GM19351 (cell line): ENCODE results near the gene NPM3.

Source experiments
- ATAC-seq: cut with Tn5 transposase; IDR thresholded peaks from one replicate; pipeline ENCODE4 v1.9.1; 2021; ENCODE audit warnings: mild to moderate bottlenecking, moderate library complexity; ENCODE audit not compliant: unreplicated experiment

Gene NPM3

DNA sequence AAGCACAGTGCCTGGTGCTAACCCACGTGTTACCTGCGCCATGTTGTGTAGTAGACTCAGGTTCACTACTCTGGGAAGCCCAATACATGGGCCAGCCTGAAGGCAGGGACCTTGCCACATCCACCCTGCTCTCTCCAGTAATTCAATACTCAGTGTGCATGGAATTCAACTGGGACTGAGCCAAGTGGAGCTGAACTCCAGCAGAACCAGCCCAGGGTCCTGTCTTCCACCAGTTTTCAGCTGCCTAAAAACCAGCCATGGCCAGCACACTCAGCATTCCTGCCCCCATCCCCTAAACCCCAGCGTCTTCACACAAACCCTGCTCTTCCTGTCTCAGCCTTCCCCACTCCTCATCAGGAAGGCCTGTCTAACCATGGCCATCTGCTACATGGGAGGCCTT lies 22.7 kb downstream of the NPM3 start:
- ATAC-seq = no peak

DNA sequence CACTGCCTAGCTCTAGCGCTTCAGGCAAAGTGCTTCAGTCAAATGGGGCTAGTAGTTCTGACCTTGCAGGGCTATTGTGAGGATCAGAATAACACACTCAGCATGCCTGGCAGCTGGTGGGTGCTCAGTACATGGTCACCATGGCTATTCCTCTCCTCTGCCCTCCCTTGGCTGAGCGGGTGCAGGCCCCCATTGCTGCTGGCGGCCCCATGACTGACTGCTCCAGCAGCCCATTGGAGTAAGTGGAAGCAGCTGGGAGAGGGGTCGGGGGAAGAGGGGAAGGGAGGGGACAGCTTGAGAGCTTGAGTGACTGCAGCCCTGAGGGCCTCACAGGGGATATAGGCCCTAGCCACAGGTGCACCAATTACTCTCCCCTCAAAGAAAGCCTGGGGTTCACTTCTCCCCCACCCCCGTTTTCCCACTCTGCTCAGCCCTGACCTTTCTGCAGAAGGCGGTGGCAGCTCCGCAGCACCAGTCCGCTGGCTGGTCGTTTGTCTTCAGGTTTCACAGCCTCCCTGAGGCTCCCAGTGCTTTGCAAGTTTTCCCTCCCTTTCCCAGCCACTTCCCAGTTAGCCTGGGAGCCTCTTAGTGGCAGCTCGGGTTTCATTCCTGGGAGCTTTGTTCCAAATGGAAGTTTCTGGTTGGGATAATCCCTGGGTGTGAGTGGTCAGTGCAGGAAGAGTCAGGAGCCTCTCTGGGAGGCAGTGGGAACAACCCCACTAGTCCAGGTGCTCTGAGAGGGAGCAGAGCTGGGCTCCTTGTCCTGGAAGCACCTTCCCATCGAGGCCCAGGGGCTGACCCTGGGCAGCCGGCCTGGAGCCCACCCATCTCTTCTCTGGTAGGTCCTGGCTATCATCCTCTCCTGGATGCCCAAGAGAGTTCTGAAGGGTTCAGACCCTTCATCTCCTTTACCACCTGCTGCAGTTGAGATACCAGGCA lies 23.7 kb downstream of the NPM3 start:
- ATAC-seq = no peak

DNA sequence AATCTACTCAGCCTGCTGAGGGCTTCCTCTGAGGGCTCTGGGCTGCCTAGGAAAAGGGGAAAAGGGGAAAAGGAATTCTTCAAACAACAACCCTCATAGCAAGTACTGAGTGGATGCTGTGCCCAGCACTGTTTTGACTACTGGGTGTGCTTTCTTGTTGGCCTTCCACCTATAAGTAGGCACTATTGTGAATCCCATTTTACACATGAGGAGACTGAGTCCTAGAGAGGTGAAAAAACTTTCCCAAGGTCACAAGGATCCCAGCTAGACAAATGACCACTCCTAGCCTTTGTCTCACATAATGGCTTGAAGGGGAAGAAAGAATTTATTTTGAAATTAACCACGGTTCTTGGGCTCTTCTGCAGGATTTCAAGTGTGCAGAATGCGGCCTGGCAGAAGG lies 24.4 kb downstream of the NPM3 start:
- no peak for ATAC-seq

DNA sequence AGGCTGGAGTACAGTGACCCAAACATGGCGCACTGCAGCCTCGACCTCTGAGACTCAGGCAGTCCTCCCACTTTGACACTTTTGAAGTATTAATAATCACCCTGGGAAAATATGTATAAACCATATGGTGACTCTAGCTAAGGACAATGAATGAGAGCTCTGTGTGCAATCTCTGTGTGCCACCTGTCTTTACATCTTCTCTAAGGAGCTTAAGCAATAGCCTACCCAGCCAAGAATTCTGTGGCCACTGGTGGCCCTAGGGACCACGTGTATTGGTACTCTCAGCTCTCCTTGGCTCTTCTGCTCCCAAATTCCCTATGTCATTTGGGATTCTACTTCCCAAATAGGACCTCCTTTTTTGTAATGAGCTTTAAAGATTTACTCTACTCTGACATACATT lies 31.0 kb downstream of the NPM3 start:
- no peak for ATAC-seq

DNA sequence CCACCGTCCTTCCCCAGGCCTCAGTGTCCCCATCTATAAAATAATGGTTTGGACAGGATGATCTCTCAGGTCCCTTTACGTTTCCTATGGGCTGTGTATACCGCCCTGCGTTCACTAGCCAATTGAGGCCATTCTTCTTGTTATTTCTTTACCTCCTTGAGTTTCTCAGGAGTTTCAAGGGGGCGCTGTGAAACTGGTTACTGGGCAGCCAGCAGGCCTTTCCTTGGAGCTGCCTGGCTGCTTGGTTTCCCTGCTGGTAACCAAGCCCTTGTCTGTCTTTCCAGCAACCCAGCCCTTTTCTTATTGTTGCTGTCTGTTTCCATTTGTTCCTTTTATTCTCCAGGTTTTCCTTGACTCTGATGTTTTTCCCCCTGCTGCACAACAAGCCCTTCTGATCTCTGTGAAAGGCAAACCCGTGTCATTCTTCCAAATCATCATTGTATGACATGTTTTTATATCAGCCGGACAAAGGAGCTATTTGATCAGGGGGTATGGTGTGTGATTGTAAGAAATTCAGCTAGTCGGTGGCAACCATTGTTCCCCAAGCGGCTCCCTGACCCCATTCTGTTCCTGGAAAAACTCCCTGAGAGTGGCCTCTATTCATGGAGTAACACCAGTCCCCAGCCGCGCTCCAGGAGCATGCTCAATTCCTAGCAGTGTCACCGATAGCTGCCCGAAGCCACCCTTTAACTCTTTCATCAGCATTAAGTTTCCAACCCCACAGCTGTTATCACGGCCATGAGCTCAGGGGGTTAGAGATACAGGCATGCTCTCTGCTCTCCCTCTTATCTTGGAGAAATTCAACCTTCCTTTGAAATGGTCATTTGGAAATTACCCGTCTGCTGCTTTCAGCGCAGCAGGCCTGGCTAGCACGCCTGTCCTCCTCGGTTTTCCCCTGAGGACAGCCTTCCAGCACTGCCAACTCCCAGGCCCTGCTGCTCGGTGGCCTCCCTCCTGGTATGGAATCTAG lies 33.9 kb downstream of the NPM3 start:
- no peak for ATAC-seq

DNA sequence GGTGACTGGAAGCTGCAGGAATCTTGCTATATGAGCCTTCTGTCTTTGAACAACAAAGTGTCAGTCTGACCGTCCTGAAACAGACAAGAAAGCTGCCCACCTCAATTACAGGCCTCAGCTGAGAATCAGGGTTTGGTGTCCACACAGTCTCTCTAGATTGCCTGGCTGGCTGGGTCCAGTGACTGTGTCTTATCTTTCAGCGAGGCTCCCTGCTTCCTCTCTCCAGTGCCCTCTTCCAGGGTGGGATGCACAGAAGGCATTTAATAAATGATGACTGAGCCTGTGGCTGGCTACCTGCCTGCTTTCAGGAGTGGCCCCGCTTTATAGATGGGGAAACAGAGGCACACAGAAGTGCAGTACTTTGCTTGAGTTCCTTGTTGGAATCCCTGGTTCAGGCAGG lies 34.8 kb downstream of the NPM3 start:
- ATAC-seq = no peak

DNA sequence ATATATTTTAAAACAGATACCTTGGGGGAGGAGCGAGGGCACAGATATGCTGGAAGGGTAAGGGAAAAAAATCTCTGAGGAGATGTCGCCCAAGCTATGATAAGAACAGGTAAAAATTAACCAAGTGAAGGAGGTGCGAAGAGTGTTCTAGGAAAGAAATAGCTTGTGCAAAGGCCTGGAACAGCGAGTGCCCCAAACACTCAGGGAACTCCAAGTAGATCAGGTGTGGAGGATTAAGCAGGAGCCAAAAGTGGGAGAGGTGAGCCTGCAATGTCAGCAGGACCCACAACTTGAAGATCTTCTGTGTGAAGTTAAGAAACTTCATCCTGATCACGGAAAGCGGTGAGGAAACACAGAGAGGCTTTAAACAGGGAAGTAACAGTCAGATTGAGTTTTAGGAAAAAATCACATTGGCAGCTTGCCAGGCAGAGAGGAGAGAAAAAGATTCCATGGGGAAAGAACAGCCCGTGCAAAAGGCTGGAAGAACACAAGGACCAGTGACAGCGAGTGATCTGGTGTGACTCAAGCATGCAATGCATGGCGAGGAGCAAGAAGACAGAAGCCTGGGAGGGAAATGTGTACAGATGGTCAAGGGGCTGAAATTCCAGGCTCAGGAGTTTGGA lies 38.1 kb downstream of the NPM3 start:
- no peak for ATAC-seq

DNA sequence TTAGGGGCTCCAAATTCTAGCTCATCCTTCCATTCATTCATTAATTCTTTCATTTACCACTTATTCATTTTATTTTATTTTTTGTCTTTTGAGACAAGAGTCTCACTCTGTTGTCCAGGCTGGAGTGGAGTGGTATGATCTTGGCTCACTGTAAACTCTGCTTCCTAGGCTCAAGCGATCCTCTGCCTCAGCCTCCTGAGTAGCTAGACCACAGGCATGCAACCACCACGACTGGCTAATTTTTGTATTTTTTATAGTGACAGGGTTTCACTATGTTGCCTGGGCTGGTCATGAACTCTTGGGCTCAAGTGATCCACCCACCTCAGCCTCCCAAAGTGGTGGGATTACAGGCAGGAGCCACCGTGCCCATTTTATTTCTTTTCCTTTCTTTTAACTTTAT lies 39.0 kb downstream of the NPM3 start:
- ATAC-seq = no peak

DNA sequence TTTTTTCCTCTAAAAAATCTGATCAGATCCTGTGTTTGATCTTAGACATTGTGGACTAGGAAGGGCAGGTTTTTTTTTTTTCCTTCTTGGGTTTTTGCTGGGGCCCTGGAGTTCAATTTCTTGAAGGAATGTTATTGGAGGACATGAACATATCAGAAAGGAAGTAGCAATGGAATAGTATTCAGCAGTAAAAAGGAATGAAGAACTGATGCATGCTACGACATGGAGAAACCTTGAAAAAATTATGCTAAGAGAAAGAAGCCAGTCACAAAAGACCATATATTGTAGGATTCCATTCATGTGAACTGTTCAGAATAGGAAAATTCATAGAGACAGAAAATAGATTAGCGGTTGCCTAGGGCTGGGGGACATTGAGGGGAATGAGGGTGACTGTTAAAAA lies 41.3 kb downstream of the NPM3 start:
- ATAC-seq = no peak

DNA sequence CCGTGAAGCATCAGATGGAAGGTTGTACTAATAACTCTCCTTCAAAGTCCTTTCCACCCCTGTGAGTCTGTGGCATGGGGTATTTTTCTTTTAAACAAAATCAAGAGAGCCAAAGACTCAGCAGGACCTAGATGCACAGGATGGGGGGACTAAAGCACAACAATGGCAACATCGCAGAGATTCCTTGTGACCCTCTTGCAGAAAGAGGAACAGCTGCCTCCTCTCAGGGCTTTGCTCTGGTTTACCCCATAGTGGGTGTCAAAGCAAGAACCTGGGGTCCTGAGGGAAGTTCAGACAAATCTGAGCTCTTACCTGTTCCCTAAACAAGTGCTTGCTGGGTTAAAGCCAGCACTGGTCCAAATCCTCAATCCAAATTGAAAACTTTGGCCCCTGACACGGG lies 46.6 kb downstream of the NPM3 start:
- ATAC-seq = no peak

DNA sequence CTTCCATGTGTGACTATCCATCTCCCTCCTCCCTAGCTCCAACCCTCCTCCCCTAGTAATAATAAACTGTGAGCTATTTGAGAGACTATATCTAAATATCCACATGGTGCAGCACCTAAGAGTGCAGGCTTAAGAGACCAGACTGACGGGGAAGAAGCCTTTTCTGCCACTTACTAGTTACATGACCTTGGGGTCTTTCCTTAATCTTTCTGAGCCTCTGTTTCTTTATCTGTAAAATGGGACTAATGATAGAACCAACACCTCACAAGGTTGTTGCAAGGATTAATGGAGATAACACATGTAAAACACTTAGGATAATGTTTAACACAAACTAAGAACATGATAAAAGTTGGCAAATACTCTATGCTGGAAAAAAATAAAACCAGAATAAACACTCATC lies 51.1 kb downstream of the NPM3 start:
- no peak for ATAC-seq
